Lung (tissue), 12 donors: ENCODE data around the gene BCL2L1. TPM values are rescaled to one million over a fixed set of nuclear protein-coding genes. Genes with fewer than 3 reads are reported as not detected.

Source experiments
- ATAC-seq: fragments of 200-7000 bp; cut with Tn5 transposase; one replicate; pipeline ENCODE4 v1.9.1; 2020; ENCODE audit warnings: moderate number of reproducible peaks; ENCODE audit not compliant: insufficient read depth, low FRiP score
- DNase-seq, 3 donors: peaks; one replicate each; pipeline ENCODE4 v3.0.0-alpha.2; 2013 to 2017
- H3K27ac ChIP-seq, 2 donors: one replicate each; pipeline ENCODE4 v1.5.1; 2013; ENCODE audit warnings: mild to moderate bottlenecking in 2 of 2, moderate library complexity in 2 of 2, control low read depth in 1 of 2, inconsistent platforms in 1 of 2, low read depth in 1 of 2, low read length in 1 of 2
- H3K27me3 ChIP-seq, 3 donors: one replicate each; pipeline ENCODE4 v1.5.1; 2013; ENCODE audit warnings: low read length in 2 of 3; ENCODE audit not compliant: control insufficient read depth in 3 of 3, insufficient read depth in 3 of 3
- H3K36me3 ChIP-seq, 4 donors: one replicate each; pipeline ENCODE4 v1.5.1; 2013; ENCODE audit warnings: low read length in 4 of 4, mild to moderate bottlenecking in 1 of 4, moderate library complexity in 1 of 4; ENCODE audit not compliant: control insufficient read depth in 4 of 4, insufficient read depth in 4 of 4
- H3K4me1 ChIP-seq, 5 donors: one replicate each; pipeline ENCODE4 v1.5.1; 2013; ENCODE audit warnings: low read length in 5 of 5, mild to moderate bottlenecking in 2 of 5, moderate library complexity in 1 of 5; ENCODE audit not compliant: control insufficient read depth in 5 of 5, insufficient read depth in 5 of 5
- H3K4me3 ChIP-seq: one replicate; pipeline ENCODE4 v1.5.1; 2013; ENCODE audit warnings: mild to moderate bottlenecking, control low read depth, moderate library complexity
- H3K9ac ChIP-seq, 2 donors: one replicate each; pipeline ENCODE4 v1.5.1; 2013; ENCODE audit warnings: low read length in 2 of 2, control low read depth in 1 of 2; ENCODE audit not compliant: insufficient read depth in 1 of 2
- H3K9me3 ChIP-seq, 4 donors: one replicate each; pipeline ENCODE4 v1.5.1; 2013; ENCODE audit warnings: low read length in 3 of 4, mild to moderate bottlenecking in 1 of 4, moderate library complexity in 1 of 4; ENCODE audit not compliant: control insufficient read depth in 4 of 4, insufficient read depth in 3 of 4
- CTCF ChIP-seq: IDR thresholded peaks from 2 replicates; pipeline ENCODE4 v1.5.1; 2012; ENCODE audit warnings: mild to moderate bottlenecking; ENCODE audit errors: control extremely low read depth, extremely low read depth
- WGBS, 2 donors: extraction: QIAGEN DNeasy Blood & Tissue Kit; methylation state at CpG; one replicate each; pipeline ENCODE4 v1.1.7; 2013; 5-methylcytosine and 5-hydroxymethylcytosine counted together
- polyA plus RNA-seq, 2 donors: library from polyadenylated mRNA; stranded (reverse); fragments of 200-250 nt; gene quantifications; one replicate each; pipeline ENCODE4 v1.2.1, GENCODE V29; 2013
- total RNA-seq, 2 donors: library from RNA; depleted of rRNA in 1 of 2; stranded (reverse); fragments of >200 nt in 1 of 2; gene quantifications; one replicate each; pipeline ENCODE4 v1.2.1, GENCODE V29; 2014 to 2021
- donor health status: control.
- donor health status: control.
- donor health status: Bipolar disorder and iron deficiency.
- donor health status: healthy.
- donor health status: DM: yes; HTN: yes; CAD: no.

Gene BCL2L1
- total and polyA plus RNA-seq, 4 donors = 107 to 150 (median 117) TPM

GRCh38 chr20:31662372-31662854 lies 60.3 kb downstream of the BCL2L1 start:
- ATAC-seq (no peak), DNase-seq (no peak)
- Histone ChIP-seq H3K4me3 (no peak overlapping the region), H3K4me1 (peaks cover 3 to 24% (median 16%) of the 10 kb centered on the region in 5 donors), H3K9ac (no peak overlapping the region), H3K9me3 (no peaks in the 10 kb centered on the region), H3K27me3 (no peaks in the 10 kb centered on the region), H3K36me3 (peaks cover 0 to 13% (median 13%) of the 10 kb centered on the region in 4 donors), H3K27ac (peak overlapping the region; percentile 71 to 74)
- TF ChIP-seq CTCF = no peak
- 73 to 74% methylated on average over 6 of the region's 6 CpGs for WGBS, 2 donors

- Histone ChIP-seq H3K36me3 (peaks cover 0 to 13% (median 13%) of the 10 kb centered on the region in 4 donors), H3K4me1 (peaks cover 3 to 22% (median 16%) of the 10 kb centered on the region in 5 donors), H3K27ac (peak overlapping the region; percentile 71 to 74), H3K4me3 (no peak overlapping the region), H3K27me3 (no peaks in the 10 kb centered on the region), H3K9me3 (no peaks in the 10 kb centered on the region), H3K9ac (peak overlapping the region in 1 of 2 donors; percentile 72)
- TF ChIP-seq CTCF = peak; percentile 58
- peak; percentile 69 for ATAC-seq
- DNase-seq = peak; percentile 86 to 89 (median 87)
- WGBS, 2 donors = 7% methylated on average over 25 to 31 of the region's 31 CpGs
Observed at GRCh38 chr20:31661625-31662371, 60.9 kb downstream of the BCL2L1 start.

GRCh38 chr20:31654534-31654933 lies 68.1 kb downstream of the BCL2L1 start:
- H3K4me3 ChIP-seq = no peak overlapping the region
- H3K9me3 ChIP-seq = no peaks in the 10 kb centered on the region
- no peaks in the 10 kb centered on the region for H3K36me3 ChIP-seq
- peaks cover 0 to 11% (median 1%) of the 10 kb centered on the region in 5 donors for H3K4me1 ChIP-seq
- H3K27ac ChIP-seq = no peak overlapping the region
- DNase-seq = no peak
- no peak for ATAC-seq
- WGBS, 2 donors = 77 to 91% methylated on average over 5 of the region's 5 CpGs
- no peak for TF ChIP-seq CTCF
- H3K27me3 ChIP-seq = no peaks in the 10 kb centered on the region
- no peak overlapping the region for H3K9ac ChIP-seq
